Ishikawa (cell line): ENCODE data around the gene DIAPH2.

Source experiments
- CREB1 ChIP-seq: IDR thresholded peaks from 2 replicates; pipeline ENCODE4 v1.6.1; 2012; ENCODE audit warnings: low read depth
- EP300 ChIP-seq: IDR thresholded peaks from 2 replicates; pipeline ENCODE4 v1.6.1; 2012; ENCODE audit warnings: borderline replicate concordance
- USF1 ChIP-seq: IDR thresholded peaks from 2 replicates; pipeline ENCODE4 v1.6.1; 2012

GRCh38 chrX:96703379-96703778 is 18.7 kb downstream of the DIAPH2 start:
- TF ChIP-seq EP300, result no peak
- TF ChIP-seq CREB1, result no peak
- TF ChIP-seq USF1, result no peak
